ENCODE results near the gene ADAM12. TPM values are rescaled to one million over a fixed set of nuclear protein-coding genes. Genes with fewer than 3 reads are reported as not detected.
"Not testable (repeated sequence)": the region's sequence is repeated elsewhere in the genome, so short reads cannot be mapped to it uniquely, and the experiment has no call there.

The ADAM12 gene
- total RNA-seq, 2 experiments from 2014 or later, result 1.2 to 1.7 TPM

GRCh38 chr10:126384269-126384873 is 3.9 kb downstream of the ADAM12 start:
- Mint-ChIP-seq H3K27me3 (peaks cover 30% of the 10 kb centered on the region), H3K27ac (no peak overlapping the region), H3K4me1 (peaks cover 6% of the 10 kb centered on the region), H3K4me3 (no peak overlapping the region), H3K36me3 (ENCODE audit: low read depth) (no peaks in the 10 kb centered on the region), H3K9me3 (ENCODE audit: low read depth) (peaks cover 7% of the 10 kb centered on the region)
- intact Hi-C loops (cut with DNase I, micrococcal nuclease), result loop anchor here in 1 of 2 experiments (10.0 kb wide), 1 partner anchor 220 kb away; no protein-coding TSS in a partner anchor
- no peak for ATAC-seq
- ChIA-PET CTCF (interaction anchor here (0.6 kb wide), 1 partner anchor 450 kb away, joined by 3 read pairs; no protein-coding TSS in a partner anchor), POLR2A (no interaction called here)
- DNase-seq, result no peak

- Mint-ChIP-seq H3K9me3 (ENCODE audit: low read depth) (peaks cover 11% of the 10 kb centered on the region), H3K27ac (no peak overlapping the region), H3K36me3 (ENCODE audit: low read depth) (no peaks in the 10 kb centered on the region), H3K27me3 (peaks cover 4% of the 10 kb centered on the region), H3K4me3 (no peak overlapping the region), H3K4me1 (no peaks in the 10 kb centered on the region)
- ChIA-PET CTCF (no interaction called here), POLR2A (no interaction called here)
- intact Hi-C loops (cut with DNase I, micrococcal nuclease), result loop anchor here in 1 of 2 experiments (10.0 kb wide), 1 partner anchor 216 kb away; no protein-coding TSS in a partner anchor
- DNase-seq (no peak), ATAC-seq (no peak)
These were observed 7.8 kb downstream of the ADAM12 start for GRCh38 chr10:126380352-126381076.

GRCh38 chr10:126379166-126379565 is 9.1 kb downstream of the ADAM12 start:
- POLR2A ChIA-PET; H3K4me1 Mint-ChIP-seq; H3K36me3 Mint-ChIP-seq (ENCODE audit: low read depth); DNase-seq; H3K4me3 Mint-ChIP-seq; H3K27me3 Mint-ChIP-seq; ATAC-seq; intact Hi-C loops (cut with DNase I, micrococcal nuclease); CTCF ChIA-PET; H3K27ac Mint-ChIP-seq: not testable (repeated sequence)
- peaks cover 15% of the 10 kb centered on the region for H3K9me3 Mint-ChIP-seq (ENCODE audit: low read depth)

GRCh38 chr10:126376956-126377355 is 11.3 kb downstream of the ADAM12 start:
- Mint-ChIP-seq H3K27ac (no peak overlapping the region), H3K4me3 (no peak overlapping the region), H3K27me3 (no peaks in the 10 kb centered on the region), H3K4me1 (no peaks in the 10 kb centered on the region), H3K36me3 (ENCODE audit: low read depth) (no peaks in the 10 kb centered on the region), H3K9me3 (ENCODE audit: low read depth) (peaks cover 15% of the 10 kb centered on the region)
- intact Hi-C loops (cut with DNase I, micrococcal nuclease), result no loop called here
- POLR2A ChIA-PET, result no interaction called here
- ATAC-seq (no peak), DNase-seq (no peak)
- CTCF ChIA-PET, result no interaction called here

GRCh38 chr10:126375926-126376554 is 12.2 kb downstream of the ADAM12 start:
- Mint-ChIP-seq H3K27ac (no peak overlapping the region), H3K27me3 (no peaks in the 10 kb centered on the region), H3K9me3 (ENCODE audit: low read depth) (peaks cover 15% of the 10 kb centered on the region), H3K4me3 (no peak overlapping the region), H3K4me1 (no peaks in the 10 kb centered on the region), H3K36me3 (ENCODE audit: low read depth) (no peaks in the 10 kb centered on the region)
- ChIA-PET CTCF (no interaction called here), POLR2A (no interaction called here)
- DNase-seq, result no peak
- intact Hi-C loops (cut with DNase I, micrococcal nuclease), result no loop called here
- ATAC-seq, result no peak

- Mint-ChIP-seq H3K4me3 (no peak overlapping the region), H3K27ac (no peak overlapping the region), H3K36me3 (ENCODE audit: low read depth) (no peaks in the 10 kb centered on the region), H3K9me3 (ENCODE audit: low read depth) (peaks cover 15% of the 10 kb centered on the region), H3K4me1 (no peaks in the 10 kb centered on the region), H3K27me3 (no peaks in the 10 kb centered on the region)
- CTCF ChIA-PET, result no interaction called here
- POLR2A ChIA-PET, result no interaction called here
- intact Hi-C loops (cut with DNase I, micrococcal nuclease), result no loop called here
- ATAC-seq (no peak), DNase-seq (no peak)
These were observed 13.0 kb downstream of the ADAM12 start for GRCh38 chr10:126375299-126375698.

GRCh38 chr10:126374435-126374834 is 13.8 kb downstream of the ADAM12 start:
- H3K9me3 Mint-ChIP-seq (ENCODE audit: low read depth), result peaks cover 12% of the 10 kb centered on the region
- intact Hi-C loops (cut with DNase I, micrococcal nuclease), result no loop called here
- H3K27ac Mint-ChIP-seq, result no peak overlapping the region
- DNase-seq (no peak), ATAC-seq (no peak)
- no peaks in the 10 kb centered on the region for H3K36me3 Mint-ChIP-seq (ENCODE audit: low read depth)
- no peak overlapping the region for H3K4me3 Mint-ChIP-seq
- H3K27me3 Mint-ChIP-seq, result no peaks in the 10 kb centered on the region
- ChIA-PET CTCF (no interaction called here), POLR2A (no interaction called here)
- no peaks in the 10 kb centered on the region for H3K4me1 Mint-ChIP-seq

- ATAC-seq, result no peak
- H3K9me3 Mint-ChIP-seq (ENCODE audit: low read depth), result peaks cover 8% of the 10 kb centered on the region
- ChIA-PET CTCF (no interaction called here), POLR2A (no interaction called here)
- no peaks in the 10 kb centered on the region for H3K27me3 Mint-ChIP-seq
- H3K27ac Mint-ChIP-seq, result no peak overlapping the region
- H3K4me1 Mint-ChIP-seq, result no peaks in the 10 kb centered on the region
- no peak for DNase-seq
- intact Hi-C loops (cut with DNase I, micrococcal nuclease), result no loop called here
- no peak overlapping the region for H3K4me3 Mint-ChIP-seq
- no peaks in the 10 kb centered on the region for H3K36me3 Mint-ChIP-seq (ENCODE audit: low read depth)
These were observed 14.3 kb downstream of the ADAM12 start for GRCh38 chr10:126373972-126374371.

GRCh38 chr10:126373147-126373546 is 15.1 kb downstream of the ADAM12 start:
- ChIA-PET CTCF (no interaction called here), POLR2A (no interaction called here)
- DNase-seq (no peak), ATAC-seq (no peak)
- H3K4me1 Mint-ChIP-seq, result no peaks in the 10 kb centered on the region
- no peak overlapping the region for H3K4me3 Mint-ChIP-seq
- H3K27ac Mint-ChIP-seq, result no peak overlapping the region
- peaks cover 8% of the 10 kb centered on the region for H3K9me3 Mint-ChIP-seq (ENCODE audit: low read depth)
- no peaks in the 10 kb centered on the region for H3K36me3 Mint-ChIP-seq (ENCODE audit: low read depth)
- H3K27me3 Mint-ChIP-seq, result no peaks in the 10 kb centered on the region
- intact Hi-C loops (cut with DNase I, micrococcal nuclease), result no loop called here

- H3K4me3 Mint-ChIP-seq, result no peak overlapping the region
- ATAC-seq, result no peak
- peaks cover 7% of the 10 kb centered on the region for H3K9me3 Mint-ChIP-seq (ENCODE audit: low read depth)
- H3K27me3 Mint-ChIP-seq, result no peaks in the 10 kb centered on the region
- ChIA-PET CTCF (no interaction called here), POLR2A (no interaction called here)
- intact Hi-C loops (cut with DNase I, micrococcal nuclease), result no loop called here
- no peak overlapping the region for H3K27ac Mint-ChIP-seq
- H3K4me1 Mint-ChIP-seq, result no peaks in the 10 kb centered on the region
- H3K36me3 Mint-ChIP-seq (ENCODE audit: low read depth), result no peaks in the 10 kb centered on the region
- DNase-seq, result no peak
These were observed 15.9 kb downstream of the ADAM12 start for GRCh38 chr10:126372396-126372795.

GRCh38 chr10:126369125-126369710 is 19.1 kb downstream of the ADAM12 start:
- no peak overlapping the region for H3K4me3 Mint-ChIP-seq
- no peaks in the 10 kb centered on the region for H3K4me1 Mint-ChIP-seq
- ATAC-seq (no peak), DNase-seq (no peak)
- H3K27me3 Mint-ChIP-seq, result no peaks in the 10 kb centered on the region
- H3K36me3 Mint-ChIP-seq (ENCODE audit: low read depth), result no peaks in the 10 kb centered on the region
- intact Hi-C loops (cut with DNase I, micrococcal nuclease), result no loop called here
- H3K27ac Mint-ChIP-seq, result no peak overlapping the region
- no peaks in the 10 kb centered on the region for H3K9me3 Mint-ChIP-seq (ENCODE audit: low read depth)
- POLR2A ChIA-PET, result no interaction called here
- CTCF ChIA-PET, result interaction anchor here (1.3 kb wide), 1 partner anchor 17 kb away, joined by 3 read pairs; no protein-coding TSS in a partner anchor

GRCh38 chr10:126357169-126357568 is 31.1 kb downstream of the ADAM12 start:
- no peaks in the 10 kb centered on the region for H3K27me3 Mint-ChIP-seq
- no peak overlapping the region for H3K27ac Mint-ChIP-seq
- no peaks in the 10 kb centered on the region for H3K36me3 Mint-ChIP-seq (ENCODE audit: low read depth)
- ATAC-seq (no peak), DNase-seq (no peak)
- intact Hi-C loops (cut with DNase I, micrococcal nuclease), result no loop called here
- POLR2A ChIA-PET, result no interaction called here
- H3K9me3 Mint-ChIP-seq (ENCODE audit: low read depth), result peaks cover 23% of the 10 kb centered on the region
- H3K4me3 Mint-ChIP-seq, result no peak overlapping the region
- H3K4me1 Mint-ChIP-seq, result no peaks in the 10 kb centered on the region
- CTCF ChIA-PET, result no interaction called here

All from activated CD4-positive, alpha-beta T cell treated with anti-CD3 and anti-CD28 coated beads for 36 hours (primary cell).